Hematopoietic multipotent progenitor cell (in vitro differentiated cells): ENCODE results near the gene NR5A2. TPM values are rescaled to one million over a fixed set of nuclear protein-coding genes. Genes with fewer than 3 reads are reported as not detected.
A peak's percentile ranks its signal among the peaks of the same experiment; 100 is the strongest.

Experiments
- DNase-seq, 3 donors: peaks; one replicate each; pipeline ENCODE4 v3.0.0-alpha.2; 2011 to 2015; ENCODE audit warnings: low read depth in 2 of 3, low spot score in 2 of 3
- total RNA-seq: library from RNA; depleted of rRNA; stranded (reverse); fragments of >200 nt; gene quantifications from one replicate; pipeline ENCODE4 v1.2.3, GENCODE V29; 2012

Gene NR5A2
- total RNA-seq, 1 donor = under 0.01 TPM

DNA sequence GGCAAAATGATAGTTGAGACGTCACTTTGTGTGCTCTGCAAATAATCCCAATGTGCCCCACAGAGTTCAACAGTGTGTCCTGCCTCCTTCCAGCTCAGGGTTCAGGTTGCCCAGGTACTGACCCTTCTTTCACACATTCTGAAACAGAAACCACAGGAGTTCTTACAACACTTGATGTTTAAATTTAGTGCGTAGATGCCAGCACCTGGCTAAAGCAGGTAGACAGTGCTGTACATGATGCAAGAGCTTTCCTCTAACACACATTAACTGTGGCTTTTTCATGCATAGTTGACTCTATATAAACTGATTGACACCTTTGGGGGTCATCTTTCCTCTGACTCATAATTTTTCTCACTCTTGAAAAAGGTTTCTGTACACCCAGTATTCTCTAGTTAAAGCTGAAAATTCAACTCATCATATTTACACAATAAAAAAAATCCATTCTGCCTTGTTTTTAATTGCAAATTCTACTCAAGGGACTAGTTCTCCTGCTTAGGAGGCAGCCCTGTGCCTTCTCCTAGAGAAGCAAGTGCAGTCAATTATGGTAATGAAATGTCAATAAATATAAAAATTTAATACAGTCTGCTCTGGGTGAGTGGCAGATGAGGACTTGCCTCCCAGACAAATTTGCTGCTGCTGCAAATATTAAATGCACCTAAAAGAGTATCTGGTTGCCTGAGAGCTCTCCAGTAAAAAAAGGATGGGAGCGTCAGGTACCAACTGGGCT is 91.4 kb downstream of the NR5A2 start:
- DNase-seq = no peak

- no peak for DNase-seq
Observed at GRCh38 chr1:200121421-200121820, 93.9 kb downstream of the NR5A2 start.

GRCh38 chr1:200124309-200124708 is 96.8 kb downstream of the NR5A2 start:
- DNase-seq = no peak

GRCh38 chr1:200128081-200128480 is 100.6 kb downstream of the NR5A2 start:
- DNase-seq = no peak

GRCh38 chr1:200128944-200129879 is 101.7 kb downstream of the NR5A2 start:
- peak in 1 of 3 donors; percentile 45 for DNase-seq

DNA sequence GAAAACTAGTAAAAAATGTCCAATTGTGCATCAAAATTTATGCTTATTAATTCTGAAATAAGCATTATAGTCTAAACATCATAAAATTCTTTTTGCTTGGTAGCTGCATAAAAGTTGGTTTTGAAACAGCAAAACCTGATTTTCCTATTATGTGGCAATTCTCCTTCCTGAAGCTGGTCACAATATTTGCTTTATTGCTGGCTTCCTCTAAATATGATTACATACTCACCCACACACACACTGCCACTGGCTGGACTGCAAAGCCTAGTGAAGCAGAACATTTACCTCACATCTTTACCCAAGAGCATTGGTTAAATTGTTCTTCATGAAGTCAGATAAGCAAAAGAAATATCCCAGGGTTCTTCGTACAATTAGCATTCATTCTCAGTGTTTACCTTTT is 103.0 kb downstream of the NR5A2 start:
- DNase-seq = no peak

DNA sequence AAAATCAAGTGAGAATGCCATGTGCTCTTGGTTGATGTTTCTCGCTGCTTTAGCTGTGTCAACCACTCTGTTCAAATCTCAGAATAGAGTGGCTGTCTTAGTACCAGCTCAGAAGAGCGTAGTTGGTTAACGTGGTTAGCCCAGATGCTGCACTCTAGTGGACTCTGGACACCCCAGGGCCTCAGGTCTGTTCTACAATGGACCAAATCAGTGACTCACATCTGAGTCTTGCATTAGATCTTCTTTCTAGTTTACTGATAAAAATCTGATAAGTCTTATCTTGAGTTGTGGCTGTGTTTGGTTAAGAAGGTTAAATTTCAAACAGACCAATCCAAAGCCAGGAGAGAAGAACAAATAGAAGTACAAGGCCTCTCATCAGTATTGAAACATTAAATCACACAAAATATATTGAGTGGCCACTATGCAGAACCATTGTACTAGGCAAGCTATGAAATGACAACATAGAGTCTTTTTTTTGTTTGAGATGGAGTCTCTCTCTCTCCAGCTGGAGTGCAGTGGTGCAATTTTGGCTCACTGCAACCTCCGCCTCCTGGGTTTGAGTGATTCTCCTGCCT is 104.1 kb downstream of the NR5A2 start:
- DNase-seq = no peak

- no peak for DNase-seq
Observed at GRCh38 chr1:200133123-200133522, 105.6 kb downstream of the NR5A2 start.

- DNase-seq = no peak
Observed at GRCh38 chr1:200134116-200134515, 106.6 kb downstream of the NR5A2 start.

- no peak for DNase-seq
Observed at GRCh38 chr1:200136384-200136783, 108.9 kb downstream of the NR5A2 start.

- peak in 2 of 3 donors; percentile 58 to 69 for DNase-seq
Observed at GRCh38 chr1:200139661-200140250, 112.2 kb downstream of the NR5A2 start.

GRCh38 chr1:200143347-200143746 is 115.8 kb downstream of the NR5A2 start:
- no peak for DNase-seq

DNA sequence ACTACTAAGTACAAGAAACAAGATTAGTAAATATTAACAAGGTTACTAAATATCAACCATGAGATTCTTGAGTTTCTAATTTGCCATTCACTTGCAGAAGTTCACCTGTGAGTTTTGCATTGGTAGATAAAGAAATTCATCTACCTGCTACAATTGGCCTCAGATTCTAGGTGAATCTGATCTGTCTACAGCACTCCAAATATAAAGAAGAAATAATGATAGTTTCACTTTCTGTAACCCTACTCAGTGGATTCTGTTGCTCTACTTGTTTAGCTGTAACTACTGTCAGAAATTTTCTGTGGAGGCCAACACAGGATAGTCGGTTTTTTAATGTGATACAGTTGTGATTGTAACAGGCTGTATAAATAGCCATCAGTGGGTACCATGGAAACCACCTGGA is 118.6 kb downstream of the NR5A2 start:
- DNase-seq = no peak

GRCh38 chr1:200147094-200147493 is 119.6 kb downstream of the NR5A2 start:
- DNase-seq = no peak

GRCh38 chr1:200147742-200148141 is 120.2 kb downstream of the NR5A2 start:
- no peak for DNase-seq

DNA sequence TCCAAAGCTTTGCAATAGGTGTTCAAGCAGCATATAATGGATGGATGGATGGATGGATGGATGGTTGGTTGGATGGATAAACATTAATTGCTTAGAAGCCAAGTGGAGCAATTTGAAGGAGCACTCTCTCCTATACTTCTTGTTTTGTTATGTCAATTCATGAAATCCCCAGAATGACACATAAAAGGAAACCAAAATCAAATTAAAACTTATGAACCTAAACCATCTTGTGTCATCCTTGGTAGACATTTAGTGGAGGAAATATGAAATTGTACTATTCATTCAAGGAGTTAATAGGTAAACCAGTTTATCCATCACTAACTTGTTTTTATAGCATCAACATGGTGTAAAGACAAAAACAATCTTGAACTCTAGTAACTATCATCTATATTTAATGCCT is 122.5 kb downstream of the NR5A2 start:
- DNase-seq = no peak

DNA sequence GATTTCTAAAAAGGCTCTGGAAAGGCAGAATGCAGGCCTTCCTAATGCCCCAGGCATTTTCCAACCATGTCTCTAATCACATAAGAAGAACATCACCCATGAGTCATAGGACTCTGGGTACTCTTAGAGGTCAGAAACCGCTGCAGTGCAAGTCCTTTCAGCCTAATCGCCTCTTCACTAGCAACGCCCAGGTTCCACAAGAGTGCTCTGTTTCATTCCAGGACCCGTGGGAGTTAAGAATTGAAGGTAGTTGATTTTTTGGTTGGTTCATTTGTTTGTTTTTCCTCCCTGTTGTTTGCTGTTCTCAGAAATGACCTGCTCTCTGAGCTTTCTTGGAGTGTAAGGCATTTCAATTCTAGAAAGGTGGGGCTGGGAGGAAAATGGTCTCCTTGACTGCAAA is 123.2 kb downstream of the NR5A2 start:
- no peak for DNase-seq

DNA sequence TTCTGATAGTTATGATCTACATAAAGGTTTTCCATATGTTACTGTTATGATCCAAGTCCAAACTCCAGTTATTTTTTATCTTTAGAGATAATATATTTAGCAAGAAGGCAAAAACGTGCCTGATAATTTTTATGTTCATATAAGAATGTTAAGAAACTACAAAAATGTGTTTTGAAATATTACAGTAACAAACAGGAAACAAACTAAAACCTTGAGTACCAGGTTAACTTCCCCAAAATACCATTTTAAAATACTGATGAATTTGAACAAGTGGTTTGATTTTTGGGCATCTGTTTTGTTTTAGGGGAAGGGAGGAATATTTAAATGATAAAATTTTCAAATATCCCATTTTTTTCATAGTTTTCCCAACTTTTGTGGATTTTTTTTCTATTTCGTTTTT is 124.8 kb downstream of the NR5A2 start:
- no peak for DNase-seq

- DNase-seq = peak; percentile 14 to 44 (median 32)
Observed at GRCh38 chr1:200153277-200154055, 126.0 kb downstream of the NR5A2 start.

- DNase-seq = peak; percentile 16 to 92 (median 87)
Observed at GRCh38 chr1:200154069-200154767, 126.7 kb downstream of the NR5A2 start.
